IMR-90 (cell line): ENCODE results near the gene SLC25A14. TPM values are rescaled to one million over a fixed set of nuclear protein-coding genes. Genes with fewer than 3 reads are reported as not detected.

Source experiments
- ATAC-seq: fragments of 200-7000 bp; cut with Tn5 transposase; 2 replicates; pipeline ENCODE4 v1.9.1; 2020; ENCODE audit warnings: low read depth, mild to moderate bottlenecking, moderate library complexity
- BruUV-seq: library from RNA; stranded (reverse); fragments of 400-500 nt; replicated peaks from 2 replicates; lab custom pipeline; 2021; lab: Mats Ljungman, UMichigan
- CTCF ChIA-PET: fragments of 300-600 bp; formaldehyde crosslinking; extraction: SDS; loops from one replicate; lab custom pipeline; 2021; ENCODE audit warnings: antibody characterized with exemption; lab: Yijun Ruan, JAX
- POLR2A ChIA-PET: fragments of 300-600 bp; sonication (Branson Sonifier 250); formaldehyde crosslinking; loops from one replicate; lab custom pipeline; 2022; ENCODE audit warnings: antibody characterized with exemption; ENCODE audit not compliant: unreplicated experiment; lab: Charles Lee
- DNase-seq: peaks from one replicate; pipeline ENCODE4 v3.0.0; 2013
- H2AFZ ChIP-seq: replicated peaks from 2 replicates; pipeline ENCODE3; 2013; ENCODE audit warnings: low read length, mild to moderate bottlenecking; ENCODE audit not compliant: poor library complexity
- H2AK5ac ChIP-seq: 2 replicates; pipeline ENCODE4 v1.6.1; 2013; ENCODE audit warnings: low read depth, low read length, inconsistent platforms
- H2AK9ac ChIP-seq: replicated peaks from 2 replicates; pipeline ENCODE3; 2013; ENCODE audit warnings: mild to moderate bottlenecking, low read depth, low read length, moderate library complexity; ENCODE audit not compliant: poor library complexity
- H2BK120ac ChIP-seq: 2 replicates; pipeline ENCODE4 v1.6.1; 2013; ENCODE audit warnings: low read depth, low read length, inconsistent platforms
- H2BK15ac ChIP-seq: 3 replicates; pipeline ENCODE4 v1.6.1; 2013; ENCODE audit warnings: low read depth, low read length, inconsistent platforms
- H2BK20ac ChIP-seq: 2 replicates; pipeline ENCODE4 v1.6.1; 2013; ENCODE audit warnings: low read depth, mild to moderate bottlenecking, inconsistent platforms, low read length, moderate library complexity
- H2BK5ac ChIP-seq: 2 replicates; pipeline ENCODE4 v1.6.1; 2013; ENCODE audit warnings: mild to moderate bottlenecking, low read depth, low read length, inconsistent platforms; ENCODE audit not compliant: poor library complexity, severe bottlenecking
- H3K14ac ChIP-seq: replicated peaks from 2 replicates; pipeline ENCODE4 v1.6.1; 2013; ENCODE audit warnings: low read depth, low read length, inconsistent platforms
- H3K18ac ChIP-seq: 2 replicates; pipeline ENCODE4 v1.6.1; 2013; ENCODE audit warnings: low read depth, low read length, control low read depth
- H3K23ac ChIP-seq: 2 replicates; pipeline ENCODE4 v1.6.1; 2013; ENCODE audit warnings: low read depth, low read length, inconsistent platforms
- H3K27ac ChIP-seq: 2 replicates; pipeline ENCODE4 v1.5.1; 2013; ENCODE audit warnings: mild to moderate bottlenecking, control low read depth, low read length; ENCODE audit not compliant: insufficient read depth
- H3K27me3 ChIP-seq: 2 replicates; pipeline ENCODE4 v1.6.1; 2013; ENCODE audit warnings: low read length; ENCODE audit not compliant: control insufficient read depth, insufficient read depth
- H3K36me3 ChIP-seq: 2 replicates; pipeline ENCODE4 v1.6.1; 2013; ENCODE audit warnings: low read length, mixed read lengths; ENCODE audit not compliant: control insufficient read depth, insufficient read depth
- H3K4ac ChIP-seq: 2 replicates; pipeline ENCODE4 v1.6.1; 2013; ENCODE audit warnings: low read depth, low read length, inconsistent platforms
- H3K4me1 ChIP-seq: 2 replicates; pipeline ENCODE4 v1.6.1; 2013; ENCODE audit warnings: low read length, mixed read lengths; ENCODE audit not compliant: control insufficient read depth, insufficient read depth
- H3K4me2 ChIP-seq: 2 replicates; pipeline ENCODE4 v1.6.1; 2013; ENCODE audit warnings: low read depth, mild to moderate bottlenecking, control low read depth, low read length, moderate library complexity
- H3K4me3 ChIP-seq: 2 replicates; pipeline ENCODE4 v1.5.1; 2013; ENCODE audit warnings: low read depth, mild to moderate bottlenecking, control low read depth, low read length, moderate library complexity; ENCODE audit not compliant: insufficient read depth
- H3K56ac ChIP-seq: 2 replicates; pipeline ENCODE4 v1.6.1; 2013; ENCODE audit warnings: low read length, inconsistent platforms; ENCODE audit not compliant: insufficient read depth; ENCODE audit errors: extremely low read depth
- H3K79me1 ChIP-seq, 2 experiments: 2 replicates each; pipeline ENCODE4 v1.6.1; 2013; ENCODE audit warnings: low read length in 2 of 2, inconsistent platforms in 1 of 2, low read depth in 1 of 2
- H3K9ac ChIP-seq: 2 replicates; pipeline ENCODE4 v1.6.1; 2013; ENCODE audit warnings: low read depth, low read length, control low read depth
- H3K9me1 ChIP-seq: 2 replicates; pipeline ENCODE4 v1.6.1; 2013; ENCODE audit warnings: low read length, inconsistent platforms; ENCODE audit not compliant: insufficient read depth
- H3K9me3 ChIP-seq: 2 replicates; pipeline ENCODE4 v1.6.1; 2013; ENCODE audit warnings: low read length; ENCODE audit not compliant: control insufficient read depth, insufficient read depth
- H4K20me1 ChIP-seq: 2 replicates; pipeline ENCODE4 v1.6.1; 2013; ENCODE audit warnings: low read length, inconsistent platforms; ENCODE audit not compliant: insufficient read depth
- H4K5ac ChIP-seq: 2 replicates; pipeline ENCODE4 v1.6.1; 2013; ENCODE audit warnings: mild to moderate bottlenecking, low read depth, low read length, control low read depth
- H4K8ac ChIP-seq, 2 experiments: 2 replicates each; pipeline ENCODE4 v1.6.1; 2013; ENCODE audit warnings: low read depth in 2 of 2, low read length in 2 of 2, control low read depth in 1 of 2, inconsistent platforms in 1 of 2
- H4K91ac ChIP-seq: 2 replicates; pipeline ENCODE4 v1.6.1; 2013; ENCODE audit warnings: low read depth, low read length, inconsistent platforms; ENCODE audit not compliant: insufficient read depth
- POLR2A ChIP-seq: IDR thresholded peaks from 2 replicates; pipeline ENCODE4 v1.6.1; 2012; ENCODE audit warnings: mild to moderate bottlenecking, low read depth, low read length
- RAD21 ChIP-seq: IDR thresholded peaks from 2 replicates; pipeline ENCODE4 v1.6.1; 2012; ENCODE audit warnings: low read length, improper control_type of control experiment
- RCOR1 ChIP-seq: IDR thresholded peaks from 2 replicates; pipeline ENCODE4 v1.6.1; 2012; ENCODE audit warnings: mild to moderate bottlenecking, low read length, improper control_type of control experiment; ENCODE audit not compliant: insufficient replicate concordance
- RFX5 ChIP-seq: IDR thresholded peaks from 2 replicates; pipeline ENCODE4 v1.8.0; 2012; ENCODE audit warnings: low read depth, mild to moderate bottlenecking, low read length, moderate library complexity
- WGBS, 2 experiments: methylation state at CpG; one replicate each; pipeline versions ENCODE4 v1.1.5 to v1.1.7; 2013; ENCODE audit warnings: missing lambda C conversion rate in 2 of 2; ENCODE audit not compliant: insufficient read length in 1 of 2; ENCODE audit errors: extremely low coverage in 2 of 2; 5-methylcytosine and 5-hydroxymethylcytosine counted together
- dilution Hi-C: fragments of 300-500 bp; cut with HindIII; formaldehyde crosslinking; loops from one replicate; pipeline ENCODE4 v1.14.3; 2018; ENCODE audit warnings: low sequenced_read_pairs; ENCODE audit not compliant: unreplicated experiment
- in situ Hi-C: fragments of 300-500 bp; cut with MboI; formaldehyde crosslinking; loops from 3 replicates; pipeline ENCODE4 v1.14.3; 2019; ENCODE audit warnings: low sequenced_read_pairs, inconsistent platforms, mixed read lengths
- intact Hi-C: fragments of 100-400 bp; cut with micrococcal nuclease; formaldehyde crosslinking; loops from 2 replicates; pipeline ENCODE4 v1.10.0; 2022
- polyA plus RNA-seq, 3 experiments: library from polyadenylated mRNA; depleted of rRNA; stranded (reverse); fragments of >200 nt; gene quantifications; 2 replicates each; pipeline ENCODE4 v1.2.3, GENCODE V29; 2012; ENCODE audit warnings: low replicate concordance in 1 of 3
- total RNA-seq: library from RNA; depleted of rRNA; stranded (reverse); fragments of >200 nt; gene quantifications from 2 replicates; pipeline ENCODE4 v1.2.3, GENCODE V29; 2012
- TF ChIP-seq, protein P1 (sequence below): fragments of 150-350 bp; IDR thresholded peaks from 2 replicates; pipeline ENCODE4 v1.6.1; 2017; ENCODE audit warnings: mild to moderate bottlenecking, antibody characterized with exemption, low read length, low read depth

SLC25A14 gene
- total and polyA plus RNA-seq, 2 of the 4 experiments (the other 2 are of a cell fraction): 13.8 TPM

DNA sequence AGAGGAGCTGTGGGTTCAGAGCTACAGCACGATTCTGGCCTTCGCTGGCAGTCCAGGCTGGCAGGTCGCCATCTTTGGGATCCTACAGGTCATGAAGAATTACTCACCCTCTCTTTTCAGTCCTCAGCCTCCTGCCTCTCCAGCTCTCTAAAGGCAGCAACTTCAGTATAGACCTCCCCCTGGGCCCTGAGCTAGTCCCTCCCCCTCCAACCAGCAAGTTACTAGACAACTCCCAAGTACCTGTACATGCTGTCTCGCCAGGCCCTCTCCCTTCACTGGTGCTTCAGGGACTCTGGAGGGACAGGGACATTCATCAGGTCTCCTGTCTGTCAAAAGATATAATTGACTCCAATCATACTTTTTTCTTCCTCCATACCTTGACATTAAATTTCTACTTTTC, 45.8 kb downstream of the SLC25A14 start, which contains the start of gene GPR119:
Gene GPR119 (minus strand): TSS at position 155 of the 400 bp plus-strand sequence. CDS start 227 bp downstream, outside the sequence.
- Histone ChIP-seq H3K9ac (no peak within 1 kb of the TSS), H3K4me3 (no peak within 1 kb of the TSS), H3K4me1 (no peaks in the 10 kb centered on the region), H3K9me3 (no peaks in the 10 kb centered on the region), H4K91ac (no peak within 1 kb of the TSS), H3K18ac (no peak within 1 kb of the TSS), H3K27ac (no peak within 1 kb of the TSS), H3K79me1 (no peaks in the 10 kb centered on the region), H2AK5ac (no peak within 1 kb of the TSS), H2AFZ (no peak within 1 kb of the TSS), H3K9me1 (no peaks in the 10 kb centered on the region; the same call in 1 of the 2 replicates), H2BK5ac (no peak within 1 kb of the TSS), H2AK9ac (no peak within 1 kb of the TSS), H2BK120ac (no peak within 1 kb of the TSS), H2BK20ac (no peak within 1 kb of the TSS), H4K20me1 (no peaks in the 10 kb centered on the region; the same call in 1 of the 2 replicates), H3K56ac (no peak within 1 kb of the TSS), H3K23ac (no peak within 1 kb of the TSS), H3K4ac (no peak within 1 kb of the TSS), H3K4me2 (no peak within 1 kb of the TSS), H2BK15ac (no peak within 1 kb of the TSS), H3K14ac (no peak within 1 kb of the TSS), H4K8ac (no peak within 1 kb of the TSS), H4K5ac (no peak within 1 kb of the TSS), H3K36me3 (no peaks in the 10 kb centered on the region), H3K27me3 (peaks cover 12% of the 10 kb centered on the region)
- intact Hi-C loops (no loop called here), in situ Hi-C loops (loop anchor here (25.0 kb wide), 1 partner anchor 98 kb away; no protein-coding TSS in a partner anchor), dilution Hi-C loops (no loop called here)
- no peak for ATAC-seq
- no peak for DNase-seq
- POLR2A ChIA-PET: no interaction called here
- BruUV-seq: no TSS peak
- TF ChIP-seq, protein P1, sequence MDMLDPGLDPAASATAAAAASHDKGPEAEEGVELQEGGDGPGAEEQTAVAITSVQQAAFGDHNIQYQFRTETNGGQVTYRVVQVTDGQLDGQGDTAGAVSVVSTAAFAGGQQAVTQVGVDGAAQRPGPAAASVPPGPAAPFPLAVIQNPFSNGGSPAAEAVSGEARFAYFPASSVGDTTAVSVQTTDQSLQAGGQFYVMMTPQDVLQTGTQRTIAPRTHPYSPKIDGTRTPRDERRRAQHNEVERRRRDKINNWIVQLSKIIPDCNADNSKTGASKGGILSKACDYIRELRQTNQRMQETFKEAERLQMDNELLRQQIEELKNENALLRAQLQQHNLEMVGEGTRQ: no peak
- TF ChIP-seq RFX5 (no peak), RAD21 (no peak), RCOR1 (no peak), POLR2A (no peak)
- WGBS, 2 experiments: 57% methylated on average over 1 of the region's 4 CpGs; no CpG with 5 or more reads in 1 of the 2 experiments
- CTCF ChIA-PET: no interaction called here
